Measurements from ENCODE around the gene STK17B. TPM values are rescaled to one million over a fixed set of nuclear protein-coding genes. Genes with fewer than 3 reads are reported as not detected.

The STK17B gene
- total RNA-seq, 4 donors from 2014 or later, result 7.2 to 28.2 (median 26.8) TPM

DNA sequence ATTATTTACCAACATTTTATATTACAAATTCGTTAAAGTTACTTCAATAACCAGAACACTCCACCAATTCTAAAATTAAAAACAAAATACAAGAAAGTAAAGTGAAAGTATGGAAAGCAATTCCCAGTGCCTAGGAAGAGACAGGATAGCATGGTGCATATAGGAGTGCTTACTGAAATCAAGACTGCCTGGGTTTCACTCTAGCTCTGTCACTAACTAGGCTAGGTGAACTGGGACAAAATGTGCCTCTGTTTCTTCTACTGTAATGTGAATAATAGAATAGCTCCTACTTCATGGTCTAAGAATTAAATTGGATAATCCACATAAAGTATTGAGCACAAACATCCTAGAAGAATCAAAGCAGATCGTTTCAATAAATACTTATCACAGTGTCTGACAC is 22.6 kb downstream of the STK17B start:
- intact Hi-C loops (cut with DNase I; ENCODE audit: low total_unique reads), result no loop called here
- no peak for DNase-seq
- Histone ChIP-seq H3K27ac (no peak overlapping the region), H3K4me1 (no peaks in the 10 kb centered on the region), H3K9me3 (no peaks in the 10 kb centered on the region), H3K4me3 (no peak overlapping the region), H3K27me3 (no peaks in the 10 kb centered on the region), H3K36me3 (no peaks in the 10 kb centered on the region)
- TF ChIP-seq POLR2A (IDR thresholded peaks at IDR 0.05), result no peak
- TF ChIP-seq, protein P1, sequence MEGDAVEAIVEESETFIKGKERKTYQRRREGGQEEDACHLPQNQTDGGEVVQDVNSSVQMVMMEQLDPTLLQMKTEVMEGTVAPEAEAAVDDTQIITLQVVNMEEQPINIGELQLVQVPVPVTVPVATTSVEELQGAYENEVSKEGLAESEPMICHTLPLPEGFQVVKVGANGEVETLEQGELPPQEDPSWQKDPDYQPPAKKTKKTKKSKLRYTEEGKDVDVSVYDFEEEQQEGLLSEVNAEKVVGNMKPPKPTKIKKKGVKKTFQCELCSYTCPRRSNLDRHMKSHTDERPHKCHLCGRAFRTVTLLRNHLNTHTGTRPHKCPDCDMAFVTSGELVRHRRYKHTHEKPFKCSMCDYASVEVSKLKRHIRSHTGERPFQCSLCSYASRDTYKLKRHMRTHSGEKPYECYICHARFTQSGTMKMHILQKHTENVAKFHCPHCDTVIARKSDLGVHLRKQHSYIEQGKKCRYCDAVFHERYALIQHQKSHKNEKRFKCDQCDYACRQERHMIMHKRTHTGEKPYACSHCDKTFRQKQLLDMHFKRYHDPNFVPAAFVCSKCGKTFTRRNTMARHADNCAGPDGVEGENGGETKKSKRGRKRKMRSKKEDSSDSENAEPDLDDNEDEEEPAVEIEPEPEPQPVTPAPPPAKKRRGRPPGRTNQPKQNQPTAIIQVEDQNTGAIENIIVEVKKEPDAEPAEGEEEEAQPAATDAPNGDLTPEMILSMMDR (IDR thresholded peaks at IDR 0.05), result no peak

- no peak overlapping the region for H3K27ac ChIP-seq
- no peak overlapping the region for H3K4me3 ChIP-seq
- H3K9me3 ChIP-seq, result no peaks in the 10 kb centered on the region
- intact Hi-C loops (cut with DNase I; ENCODE audit: low total_unique reads), result no loop called here
- TF ChIP-seq, protein P1 (IDR thresholded peaks at IDR 0.05), result no peak
- no peak for TF ChIP-seq POLR2A (IDR thresholded peaks at IDR 0.05)
- H3K36me3 ChIP-seq, result no peaks in the 10 kb centered on the region
- H3K27me3 ChIP-seq, result no peaks in the 10 kb centered on the region
- DNase-seq, result no peak
- H3K4me1 ChIP-seq, result no peaks in the 10 kb centered on the region
Measured at GRCh38 chr2:196145256-196145655, 26.1 kb downstream of the STK17B start.

DNA sequence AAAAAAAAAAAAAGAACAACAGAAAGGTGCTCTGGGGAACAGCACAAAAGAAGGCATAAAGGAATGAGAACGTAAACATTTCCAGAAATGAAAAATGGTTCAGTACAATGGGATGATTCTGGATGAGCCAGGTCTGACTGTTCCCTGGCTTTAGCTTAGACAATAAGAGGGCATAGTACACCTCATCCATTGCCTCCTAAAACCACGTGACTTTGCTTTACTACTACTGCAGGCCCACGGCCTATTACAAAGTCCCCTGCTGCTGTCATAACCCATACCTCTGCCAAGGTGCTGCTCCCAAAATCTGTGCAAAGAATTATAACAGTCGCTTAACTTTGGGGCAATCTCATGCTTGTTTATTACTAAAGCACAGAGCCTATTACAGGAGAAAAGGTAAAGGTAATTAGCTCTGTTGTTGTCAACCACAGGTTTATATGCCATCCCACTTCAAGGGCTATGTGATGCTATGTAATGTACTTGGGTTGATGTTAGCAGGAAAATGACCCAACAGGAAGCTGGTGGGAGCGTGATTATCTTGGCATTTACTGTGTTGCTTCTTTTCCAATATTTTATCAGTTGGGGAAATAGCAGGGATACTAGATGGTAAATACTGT is 26.8 kb downstream of the STK17B start:
- intact Hi-C loops (cut with DNase I; ENCODE audit: low total_unique reads), result no loop called here
- no peaks in the 10 kb centered on the region for H3K4me1 ChIP-seq
- H3K4me3 ChIP-seq, result no peak overlapping the region
- no peak overlapping the region for H3K27ac ChIP-seq
- no peaks in the 10 kb centered on the region for H3K36me3 ChIP-seq
- no peaks in the 10 kb centered on the region for H3K9me3 ChIP-seq
- no peaks in the 10 kb centered on the region for H3K27me3 ChIP-seq
- DNase-seq, result no peak
- TF ChIP-seq, protein P1 (IDR thresholded peaks at IDR 0.05), result no peak
- TF ChIP-seq POLR2A (IDR thresholded peaks at IDR 0.05), result no peak

- Histone ChIP-seq H3K27me3 (no peaks in the 10 kb centered on the region), H3K9me3 (no peaks in the 10 kb centered on the region), H3K4me1 (no peaks in the 10 kb centered on the region), H3K27ac (no peak overlapping the region), H3K4me3 (no peak overlapping the region), H3K36me3 (no peaks in the 10 kb centered on the region)
- DNase-seq, result no peak
- TF ChIP-seq, protein P1 (IDR thresholded peaks at IDR 0.05), result no peak
- no peak for TF ChIP-seq POLR2A (IDR thresholded peaks at IDR 0.05)
- intact Hi-C loops (cut with DNase I; ENCODE audit: low total_unique reads), result no loop called here
Measured at GRCh38 chr2:196143730-196144131, 27.6 kb downstream of the STK17B start.

DNA sequence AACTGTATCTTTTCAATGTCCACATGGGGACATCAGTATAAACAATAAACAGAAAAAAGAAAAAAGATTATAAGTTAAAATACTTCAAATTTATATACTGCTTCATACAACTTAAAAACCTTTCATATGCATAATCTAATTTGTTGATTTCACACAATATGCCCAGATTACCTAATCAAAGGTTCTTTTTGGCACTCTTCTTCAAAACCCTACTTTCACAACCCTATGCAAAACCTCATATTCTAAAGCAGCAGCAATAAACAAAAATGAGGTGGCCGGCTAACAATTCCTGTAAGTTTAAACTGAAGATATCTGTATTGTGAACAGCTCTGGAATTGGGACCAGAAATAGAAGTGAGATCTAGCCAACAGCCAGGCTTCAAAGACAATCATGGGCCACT is 28.6 kb downstream of the STK17B start:
- Histone ChIP-seq H3K27ac (no peak overlapping the region), H3K4me3 (no peak overlapping the region), H3K36me3 (no peaks in the 10 kb centered on the region), H3K9me3 (no peaks in the 10 kb centered on the region), H3K27me3 (no peaks in the 10 kb centered on the region), H3K4me1 (no peaks in the 10 kb centered on the region)
- TF ChIP-seq, protein P1 (IDR thresholded peaks at IDR 0.05), result no peak
- no peak for TF ChIP-seq POLR2A (IDR thresholded peaks at IDR 0.05)
- DNase-seq, result no peak
- intact Hi-C loops (cut with DNase I; ENCODE audit: low total_unique reads), result no loop called here

Measured in uterus (tissue), 4 donors.